ENCODE measurements around the gene FCER1G.

Gene FCER1G

DNA sequence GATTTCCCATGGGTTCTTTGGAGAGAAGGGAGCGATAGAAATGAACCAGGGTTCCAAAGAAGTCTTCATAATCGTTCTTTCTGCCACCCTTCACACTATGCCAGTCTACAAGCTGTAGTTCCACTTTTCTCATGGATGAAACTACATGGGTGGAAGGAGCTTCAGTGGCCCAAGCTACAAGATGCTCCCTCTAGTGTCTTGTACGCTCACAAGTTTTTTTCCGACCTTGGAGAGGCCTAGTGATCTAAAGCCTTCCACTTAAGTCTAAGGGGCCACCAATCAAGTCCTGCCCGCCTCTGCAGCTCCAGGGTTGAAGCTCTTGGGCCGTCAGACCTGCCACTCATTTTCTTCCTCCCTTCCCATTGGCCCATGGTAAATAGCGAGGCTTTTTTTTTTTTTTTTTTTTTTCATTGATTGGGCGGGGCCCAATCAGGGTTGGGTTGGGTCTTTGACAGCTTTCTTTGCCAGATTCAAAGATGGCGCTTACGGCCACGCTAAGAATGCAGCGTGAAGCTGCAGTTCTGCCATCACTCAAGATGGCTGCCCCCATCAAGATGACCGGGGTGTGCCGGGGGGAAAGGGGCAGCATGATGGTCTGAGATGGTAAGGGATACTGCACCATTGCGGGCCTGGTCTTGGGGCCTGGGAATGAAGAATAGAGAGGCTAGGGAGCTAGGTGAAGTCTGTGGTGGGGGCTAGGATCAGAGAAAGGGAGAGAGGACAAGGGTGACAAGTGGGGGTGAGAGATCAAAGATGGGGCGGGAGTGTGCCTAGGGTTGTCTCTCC lies 10.6 kb downstream of the FCER1G start, which contains the start of gene TOMM40L:
Gene TOMM40L (plus strand): TSS at position 527 of the 786 bp plus-strand sequence. CDS start 430 bp downstream, outside the sequence.
- TF ChIP-seq, protein P1, sequence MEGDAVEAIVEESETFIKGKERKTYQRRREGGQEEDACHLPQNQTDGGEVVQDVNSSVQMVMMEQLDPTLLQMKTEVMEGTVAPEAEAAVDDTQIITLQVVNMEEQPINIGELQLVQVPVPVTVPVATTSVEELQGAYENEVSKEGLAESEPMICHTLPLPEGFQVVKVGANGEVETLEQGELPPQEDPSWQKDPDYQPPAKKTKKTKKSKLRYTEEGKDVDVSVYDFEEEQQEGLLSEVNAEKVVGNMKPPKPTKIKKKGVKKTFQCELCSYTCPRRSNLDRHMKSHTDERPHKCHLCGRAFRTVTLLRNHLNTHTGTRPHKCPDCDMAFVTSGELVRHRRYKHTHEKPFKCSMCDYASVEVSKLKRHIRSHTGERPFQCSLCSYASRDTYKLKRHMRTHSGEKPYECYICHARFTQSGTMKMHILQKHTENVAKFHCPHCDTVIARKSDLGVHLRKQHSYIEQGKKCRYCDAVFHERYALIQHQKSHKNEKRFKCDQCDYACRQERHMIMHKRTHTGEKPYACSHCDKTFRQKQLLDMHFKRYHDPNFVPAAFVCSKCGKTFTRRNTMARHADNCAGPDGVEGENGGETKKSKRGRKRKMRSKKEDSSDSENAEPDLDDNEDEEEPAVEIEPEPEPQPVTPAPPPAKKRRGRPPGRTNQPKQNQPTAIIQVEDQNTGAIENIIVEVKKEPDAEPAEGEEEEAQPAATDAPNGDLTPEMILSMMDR (IDR thresholded peaks at IDR 0.05; ENCODE audit: borderline replicate concordance, insufficient read depth, low read depth, low read length), result peak; percentile 62
- peak within 1 kb of the TSS; percentile 77 for H3K4me3 ChIP-seq (ENCODE audit: low read depth, low read length)

DNA sequence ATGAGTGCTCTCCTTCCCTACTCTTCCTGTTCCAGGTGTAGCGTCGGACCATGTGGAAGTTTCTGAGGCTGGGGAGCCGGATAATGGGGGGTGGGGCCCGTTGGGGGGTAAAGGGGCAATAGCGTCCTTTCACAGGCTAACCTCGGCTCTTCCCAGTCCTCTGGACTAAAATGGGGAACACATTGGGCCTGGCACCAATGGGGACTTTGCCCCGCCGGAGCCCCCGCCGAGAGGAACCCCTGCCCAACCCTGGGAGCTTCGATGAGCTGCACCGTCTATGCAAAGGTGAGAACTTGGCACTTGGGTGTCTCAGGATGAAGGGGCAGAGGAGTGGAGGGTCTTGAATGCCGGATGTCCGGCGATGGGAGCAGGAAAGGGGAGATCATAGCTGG lies 11.2 kb downstream of the FCER1G start:
- H3K4me3 ChIP-seq (ENCODE audit: low read depth, low read length), result peak overlapping the region; percentile 77
- TF ChIP-seq, protein P1 (IDR thresholded peaks at IDR 0.05; ENCODE audit: borderline replicate concordance, insufficient read depth, low read depth, low read length), result no peak

DNA sequence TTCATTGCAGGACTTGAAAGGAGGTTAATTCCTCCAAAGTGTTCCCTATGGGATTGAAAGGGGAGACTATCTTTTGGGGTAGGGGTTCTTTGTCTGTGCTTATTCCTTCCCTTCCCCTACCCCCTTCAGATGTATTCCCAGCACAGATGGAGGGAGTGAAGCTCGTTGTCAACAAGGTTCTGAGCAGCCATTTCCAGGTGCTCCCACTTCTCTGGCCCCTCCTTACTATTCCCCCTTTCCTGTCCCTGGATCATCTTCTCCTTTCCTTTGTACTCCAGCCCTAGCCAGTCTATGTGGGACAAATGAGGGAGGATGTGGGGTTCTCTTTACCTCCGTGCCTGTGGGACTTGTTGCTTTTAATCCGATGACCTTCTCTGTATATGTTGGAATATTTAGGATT lies 11.7 kb downstream of the FCER1G start:
- TF ChIP-seq, protein P1 (IDR thresholded peaks at IDR 0.05; ENCODE audit: borderline replicate concordance, insufficient read depth, low read depth, low read length), result no peak
- peak overlapping the region; percentile 77 for H3K4me3 ChIP-seq (ENCODE audit: low read depth, low read length)

DNA sequence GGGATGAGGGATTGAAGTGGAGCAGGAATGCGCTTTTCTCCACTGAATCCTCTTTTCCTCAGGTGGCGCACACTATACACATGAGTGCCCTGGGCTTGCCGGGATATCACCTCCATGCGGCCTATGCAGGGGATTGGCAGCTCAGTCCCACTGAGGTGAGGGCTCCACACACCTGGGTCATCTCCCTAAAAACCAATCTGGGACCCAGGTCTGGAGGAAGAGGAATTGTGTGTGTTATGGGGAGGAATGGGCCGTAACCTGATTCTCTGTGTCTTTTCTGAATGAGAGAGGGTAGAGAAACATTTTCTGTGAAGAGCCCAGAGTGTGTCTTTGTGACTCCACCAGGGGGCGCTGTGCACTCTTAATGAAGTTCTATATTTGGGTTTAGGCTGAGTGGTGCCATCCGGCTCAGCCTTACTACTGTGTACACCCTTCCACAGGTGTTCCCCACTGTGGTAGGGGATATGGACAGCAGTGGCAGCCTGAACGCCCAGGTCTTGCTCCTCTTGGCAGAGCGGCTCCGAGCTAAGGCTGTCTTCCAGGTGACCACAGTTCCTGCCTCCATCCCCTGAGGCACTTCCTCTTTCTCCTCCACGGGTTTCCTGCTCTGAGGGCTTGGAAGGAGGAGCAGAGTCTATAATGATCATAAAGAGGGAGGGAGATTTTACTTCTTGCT lies 12.2 kb downstream of the FCER1G start:
- no peak overlapping the region for H3K4me3 ChIP-seq (ENCODE audit: low read depth, low read length)
- TF ChIP-seq, protein P1 (IDR thresholded peaks at IDR 0.05; ENCODE audit: borderline replicate concordance, insufficient read depth, low read depth, low read length), result peak; percentile 72

- TF ChIP-seq, protein P1 (IDR thresholded peaks at IDR 0.05; ENCODE audit: borderline replicate concordance, insufficient read depth, low read depth, low read length), result no peak
- no peak overlapping the region for H3K4me3 ChIP-seq (ENCODE audit: low read depth, low read length)
Measured at GRCh38 chr1:161228032-161228431, 12.9 kb downstream of the FCER1G start.

DNA sequence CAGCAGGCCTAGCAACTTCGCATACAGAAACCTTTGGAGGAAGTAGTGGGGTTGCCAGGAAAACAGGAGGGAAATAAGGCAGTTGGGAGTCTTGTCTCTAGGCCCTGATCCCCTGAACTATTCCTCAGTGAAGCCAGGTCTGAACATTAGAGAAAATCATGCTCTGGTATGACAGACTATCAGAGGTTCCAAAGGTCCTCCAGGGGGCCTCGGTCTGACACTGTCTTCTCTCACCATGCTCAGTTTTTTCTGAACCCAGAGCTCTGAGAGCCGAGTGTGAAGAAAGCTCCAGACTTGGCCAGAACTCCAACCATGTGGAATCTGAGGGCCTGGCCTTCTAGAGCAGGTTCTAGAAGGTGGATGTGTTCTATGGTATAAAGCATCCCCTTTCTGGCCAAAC lies 14.8 kb downstream of the FCER1G start:
- TF ChIP-seq, protein P1 (IDR thresholded peaks at IDR 0.05; ENCODE audit: borderline replicate concordance, insufficient read depth, low read depth, low read length), result 0 out of 2 replicates have a peak, but pooled peaks have one; percentile 10
- H3K4me3 ChIP-seq (ENCODE audit: low read depth, low read length), result no peak overlapping the region

Data from GM12875 (cell line).